ENCODE data around the gene ARHGAP19.

DNA sequence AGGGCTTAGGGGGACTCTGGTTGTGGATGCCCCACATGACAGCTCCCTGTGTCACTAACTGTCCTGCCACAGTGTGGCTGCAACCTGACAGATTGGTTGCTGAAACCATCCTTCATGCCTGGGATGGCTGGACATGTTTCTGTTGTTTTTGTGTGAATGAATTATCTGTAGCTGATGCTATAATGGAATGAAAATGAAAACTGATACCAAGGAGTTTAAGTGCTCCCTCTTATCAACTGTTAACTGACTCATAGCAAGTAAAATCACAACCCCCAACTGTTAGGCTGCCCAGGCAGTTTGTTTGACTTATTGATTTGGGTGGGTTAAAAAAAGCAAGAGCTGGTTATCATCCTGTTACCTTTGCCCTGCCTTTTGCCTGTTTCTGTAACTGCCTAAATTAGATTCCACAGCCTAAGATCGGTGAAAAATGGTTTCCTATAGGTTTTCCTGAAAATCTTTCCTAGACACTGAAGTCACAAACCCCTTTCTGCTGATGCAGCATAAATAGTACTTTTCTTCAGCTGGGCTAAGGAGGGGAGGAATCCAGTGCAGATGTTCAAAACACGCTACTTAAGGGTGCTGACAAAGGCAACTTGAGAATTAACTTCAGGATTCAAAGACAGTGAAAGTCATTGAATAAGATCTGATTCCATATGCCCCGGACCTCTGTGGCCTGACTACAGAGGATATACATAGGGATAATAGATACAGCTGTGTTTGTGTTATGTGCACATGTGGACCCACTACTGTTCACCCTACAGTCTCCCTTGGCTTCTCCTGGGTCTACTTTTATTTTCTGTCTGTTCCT lies 36.4 kb upstream of the ARHGAP19 start:
- TF ChIP-seq, protein P1, sequence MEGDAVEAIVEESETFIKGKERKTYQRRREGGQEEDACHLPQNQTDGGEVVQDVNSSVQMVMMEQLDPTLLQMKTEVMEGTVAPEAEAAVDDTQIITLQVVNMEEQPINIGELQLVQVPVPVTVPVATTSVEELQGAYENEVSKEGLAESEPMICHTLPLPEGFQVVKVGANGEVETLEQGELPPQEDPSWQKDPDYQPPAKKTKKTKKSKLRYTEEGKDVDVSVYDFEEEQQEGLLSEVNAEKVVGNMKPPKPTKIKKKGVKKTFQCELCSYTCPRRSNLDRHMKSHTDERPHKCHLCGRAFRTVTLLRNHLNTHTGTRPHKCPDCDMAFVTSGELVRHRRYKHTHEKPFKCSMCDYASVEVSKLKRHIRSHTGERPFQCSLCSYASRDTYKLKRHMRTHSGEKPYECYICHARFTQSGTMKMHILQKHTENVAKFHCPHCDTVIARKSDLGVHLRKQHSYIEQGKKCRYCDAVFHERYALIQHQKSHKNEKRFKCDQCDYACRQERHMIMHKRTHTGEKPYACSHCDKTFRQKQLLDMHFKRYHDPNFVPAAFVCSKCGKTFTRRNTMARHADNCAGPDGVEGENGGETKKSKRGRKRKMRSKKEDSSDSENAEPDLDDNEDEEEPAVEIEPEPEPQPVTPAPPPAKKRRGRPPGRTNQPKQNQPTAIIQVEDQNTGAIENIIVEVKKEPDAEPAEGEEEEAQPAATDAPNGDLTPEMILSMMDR (IDR thresholded peaks at IDR 0.05), result no peak
- no peak for TF ChIP-seq POLR2A (IDR thresholded peaks at IDR 0.05; ENCODE audit: low read depth)
- TF ChIP-seq EP300 (IDR thresholded peaks at IDR 0.05), result no peak
- no peak for TF ChIP-seq POLR2AphosphoS5 (IDR thresholded peaks at IDR 0.05)

Measured in esophagus muscularis mucosa (tissue), 4 donors.